Myocyte (in vitro differentiated cells): Measurements from ENCODE around the gene CLEC2D. TPM values are rescaled to one million over a fixed set of nuclear protein-coding genes. Genes with fewer than 3 reads are reported as not detected.
"Not testable (repeated sequence)": the region's sequence is repeated elsewhere in the genome, so short reads cannot be mapped to it uniquely, and the experiment has no call there.

ENCODE experiments used
- DNase-seq: peaks from one replicate; pipeline ENCODE4 v3.0.0-alpha.2; 2012; ENCODE audit warnings: low read depth
- total RNA-seq: library from RNA; depleted of rRNA; stranded (reverse); fragments of >200 nt; gene quantifications from 2 replicates; pipeline ENCODE4 v1.2.3, GENCODE V29; 2014

CLEC2D gene
- total RNA-seq, 1 donor from 2014 or later: 4.2 TPM

DNA sequence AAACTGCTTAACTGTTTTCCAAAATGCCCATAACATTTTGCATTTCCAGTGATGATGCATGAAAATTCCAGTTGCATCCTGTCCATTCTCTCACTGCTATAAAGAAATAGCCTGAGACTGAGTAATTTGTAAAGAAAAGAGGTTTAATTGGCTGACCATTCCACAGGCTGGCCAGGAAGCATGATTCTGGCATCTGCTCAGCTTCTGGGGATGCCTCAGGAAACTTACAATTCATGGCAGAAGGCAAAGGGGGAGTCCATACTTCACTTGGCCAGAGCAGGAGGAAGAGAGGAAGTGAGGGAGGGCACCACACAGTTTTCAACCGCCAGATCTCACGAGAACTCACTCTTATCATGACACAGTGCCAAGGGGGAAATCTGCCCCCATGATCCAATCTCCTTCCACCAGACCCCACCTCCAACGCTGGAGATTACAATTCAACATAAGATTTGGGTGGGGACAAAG, 18.2 kb upstream of the CLEC2D start:
- peak; percentile 12 for DNase-seq

DNA sequence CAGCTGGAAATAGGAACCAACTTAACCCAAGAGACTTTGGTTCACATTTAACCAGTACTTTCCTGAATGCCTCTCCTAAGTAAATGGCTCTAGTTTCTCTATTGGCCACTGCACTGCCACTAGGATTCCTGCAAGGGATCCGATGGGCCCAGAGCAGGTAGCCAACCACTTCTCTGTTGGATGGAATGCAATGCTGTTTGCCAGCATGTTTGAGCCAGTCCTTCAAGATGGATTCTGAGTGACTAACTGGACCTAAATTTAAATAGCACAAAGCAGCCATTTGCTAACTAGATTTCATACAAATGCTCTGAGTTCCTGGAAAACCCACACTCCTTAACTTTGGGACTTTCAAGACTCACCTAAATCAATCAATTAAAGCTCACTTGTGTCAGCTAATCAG, 9.5 kb upstream of the CLEC2D start:
- no peak for DNase-seq

GRCh38 chr12:9661720-9662119, 7.8 kb upstream of the CLEC2D start:
- no peak for DNase-seq

- no peak for DNase-seq
Observed at GRCh38 chr12:9662488-9662887, 7.0 kb upstream of the CLEC2D start.

- DNase-seq: no peak
Observed at GRCh38 chr12:9667403-9668160, 1.9 kb upstream of the CLEC2D start.

- DNase-seq: peak; percentile 48
Observed at GRCh38 chr12:9668161-9669018, 1.1 kb upstream of the CLEC2D start.

- no peak for DNase-seq
Observed at GRCh38 chr12:9669019-9669326, 540 bp upstream of the CLEC2D start.

DNA sequence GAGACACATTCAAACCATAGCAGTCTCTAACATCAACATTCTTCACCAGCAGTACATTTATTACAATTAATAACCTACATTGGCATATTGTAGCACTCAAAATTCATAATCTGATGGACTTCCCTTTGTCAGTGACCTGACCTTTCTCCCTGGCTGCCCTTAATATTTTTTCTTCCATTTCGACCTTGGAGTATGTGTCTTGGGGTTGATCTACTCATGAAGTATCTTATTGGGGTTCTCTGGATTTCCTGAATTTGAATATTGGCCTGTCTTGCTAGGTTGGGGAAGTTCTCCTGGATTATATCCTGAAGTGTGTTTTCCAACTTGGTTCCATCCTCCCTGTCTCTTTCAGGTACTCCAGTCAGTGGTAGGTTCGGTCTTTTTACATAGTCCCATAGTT, 2.8 kb downstream of the CLEC2D start:
- not testable (repeated sequence) for DNase-seq

- peak; percentile 91 for DNase-seq
Observed at GRCh38 chr12:9673404-9674225, 4.1 kb downstream of the CLEC2D start.

- DNase-seq: no peak
Observed at GRCh38 chr12:9674226-9674590, 4.7 kb downstream of the CLEC2D start.

DNA sequence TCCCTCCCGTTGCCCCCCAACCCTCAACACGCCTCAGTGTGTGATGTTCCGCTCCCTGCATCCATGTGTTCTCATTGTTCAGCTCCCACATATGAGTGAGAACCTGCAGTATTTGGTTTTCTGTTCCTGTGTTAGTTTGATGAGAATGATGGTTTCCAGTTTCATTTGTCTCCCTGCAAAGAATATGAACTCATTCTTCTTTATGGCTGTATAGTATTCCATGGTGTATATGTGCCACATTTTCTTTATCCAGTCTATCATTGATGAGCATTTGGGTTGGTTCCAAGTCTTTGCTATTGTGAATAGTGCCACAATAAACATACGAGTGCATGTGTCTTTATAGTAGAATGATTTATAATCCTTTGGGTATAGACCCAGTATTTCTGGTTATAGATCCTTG, 13.0 kb downstream of the CLEC2D start:
- DNase-seq: not testable (repeated sequence)

GRCh38 chr12:9682949-9683348, 13.4 kb downstream of the CLEC2D start:
- not testable (repeated sequence) for DNase-seq

DNA sequence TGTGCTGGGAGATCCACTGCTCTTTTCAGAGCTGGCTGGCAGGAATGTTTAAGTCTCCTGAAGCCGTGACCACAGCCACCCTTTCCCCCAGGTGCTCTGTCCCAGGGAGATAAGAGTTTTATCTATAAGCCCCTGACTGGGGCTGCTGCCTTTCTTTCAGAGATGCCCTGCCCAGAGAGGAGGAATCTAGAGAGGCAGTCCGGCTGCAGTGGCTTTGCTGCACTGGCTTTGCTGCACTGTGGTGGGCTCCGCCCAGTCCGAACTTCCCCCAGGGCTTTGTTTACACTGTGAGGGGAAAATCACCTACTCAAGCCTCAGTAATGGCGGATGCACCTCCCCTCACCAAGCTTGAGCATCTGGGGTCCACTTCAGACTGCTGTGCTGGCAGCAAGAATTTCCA, 15.9 kb downstream of the CLEC2D start:
- not testable (repeated sequence) for DNase-seq

DNA sequence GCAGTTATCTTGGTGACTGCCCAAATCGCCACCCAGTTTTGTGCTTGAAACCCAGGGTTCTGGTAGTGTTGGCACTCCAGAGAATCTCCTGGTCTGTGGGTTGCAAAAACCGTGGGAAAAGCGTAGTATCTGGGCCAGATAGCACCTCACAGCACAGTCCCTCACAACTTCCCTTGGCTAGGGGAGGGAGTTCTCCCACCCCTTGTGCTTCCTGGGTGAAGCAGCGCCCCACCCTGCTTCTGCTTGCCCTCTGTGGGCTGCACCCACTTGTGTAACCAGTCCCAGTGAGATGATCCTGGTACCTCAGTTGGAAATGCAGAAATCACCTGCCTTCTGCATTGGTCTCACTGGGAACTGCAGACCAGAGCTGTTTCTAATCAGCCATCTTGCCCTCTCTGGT, 16.4 kb downstream of the CLEC2D start:
- DNase-seq: no peak

- DNase-seq: no peak
Observed at GRCh38 chr12:9687228-9687627, 17.7 kb downstream of the CLEC2D start.

- DNase-seq: no peak
Observed at GRCh38 chr12:9692909-9693308, 23.4 kb downstream of the CLEC2D start.

GRCh38 chr12:9694241-9694640, 24.7 kb downstream of the CLEC2D start:
- DNase-seq: no peak

DNA sequence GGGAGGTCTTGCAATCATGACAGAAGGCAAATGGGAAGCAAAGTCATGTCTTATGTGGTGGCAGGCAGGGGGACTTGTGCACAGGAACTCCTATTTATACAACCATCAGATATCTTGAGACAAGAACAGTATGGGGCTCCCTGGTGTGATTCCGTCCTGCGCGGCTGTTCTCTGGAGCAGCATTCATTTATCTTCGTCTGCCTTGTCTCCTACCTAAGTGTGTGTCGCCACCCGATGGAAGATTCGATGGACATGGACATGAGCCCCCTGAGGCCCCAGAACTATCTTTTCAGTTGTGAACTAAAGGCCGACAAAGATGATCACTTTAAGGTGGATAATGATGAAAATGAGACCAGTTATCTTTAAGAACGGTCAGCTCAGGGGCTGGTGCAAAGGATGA, 25.6 kb downstream of the CLEC2D start:
- DNase-seq: not testable (repeated sequence)

GRCh38 chr12:9695661-9696060, 26.1 kb downstream of the CLEC2D start:
- not testable (repeated sequence) for DNase-seq

DNA sequence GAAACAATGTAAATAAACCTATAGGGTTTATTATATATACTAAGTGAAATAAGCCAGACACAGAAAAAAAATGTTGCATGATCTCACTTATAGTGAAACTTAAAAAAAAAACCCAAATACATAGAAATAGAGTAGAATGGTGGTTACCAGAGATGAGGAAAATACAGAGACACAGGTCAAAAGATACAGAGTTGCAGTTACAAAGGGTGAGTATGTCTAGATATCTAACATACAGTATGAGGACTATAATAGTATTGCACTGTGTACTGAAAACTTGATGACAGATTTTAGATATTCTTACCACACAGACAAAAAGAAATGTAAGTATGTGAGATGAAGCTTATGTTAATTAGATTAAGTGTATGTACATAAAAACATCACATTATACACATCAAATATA, 28.1 kb downstream of the CLEC2D start:
- no peak for DNase-seq

- DNase-seq: no peak
Observed at GRCh38 chr12:9698681-9699080, 29.2 kb downstream of the CLEC2D start.
